ENCODE measurements around the gene VMAC.

DNA sequence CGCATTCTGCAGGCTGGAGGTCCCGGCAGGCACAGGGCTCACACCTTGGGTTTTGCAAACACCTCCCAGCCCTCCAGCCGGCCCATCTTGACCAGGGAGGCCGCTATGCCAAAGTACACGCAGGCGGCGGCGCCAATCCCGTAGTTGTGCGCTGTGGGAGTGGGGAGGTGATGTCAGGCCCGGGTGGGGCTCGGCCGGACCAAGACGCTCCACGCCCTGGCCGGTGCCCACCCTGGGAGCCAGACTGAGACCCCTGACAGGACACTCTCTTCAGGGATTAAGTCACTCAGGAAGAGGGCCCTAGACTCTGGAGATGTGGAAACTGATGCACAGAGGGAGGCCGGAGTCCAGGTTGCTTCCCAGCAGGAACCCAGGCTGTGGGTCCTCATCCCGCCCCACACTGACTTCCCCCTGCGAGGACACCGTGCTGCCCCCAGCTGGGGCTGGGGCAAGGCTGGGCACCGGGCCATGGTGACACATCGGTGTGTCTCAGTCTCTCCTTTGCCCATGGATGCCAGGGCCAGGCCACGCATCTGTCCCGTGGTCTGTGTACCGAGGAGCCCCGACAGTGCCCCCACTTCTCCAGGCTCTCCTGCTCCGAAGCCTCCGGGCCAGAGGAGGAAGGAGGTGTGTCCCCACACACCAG, 9.8 kb upstream of the VMAC start:
- TF ChIP-seq, protein P1, sequence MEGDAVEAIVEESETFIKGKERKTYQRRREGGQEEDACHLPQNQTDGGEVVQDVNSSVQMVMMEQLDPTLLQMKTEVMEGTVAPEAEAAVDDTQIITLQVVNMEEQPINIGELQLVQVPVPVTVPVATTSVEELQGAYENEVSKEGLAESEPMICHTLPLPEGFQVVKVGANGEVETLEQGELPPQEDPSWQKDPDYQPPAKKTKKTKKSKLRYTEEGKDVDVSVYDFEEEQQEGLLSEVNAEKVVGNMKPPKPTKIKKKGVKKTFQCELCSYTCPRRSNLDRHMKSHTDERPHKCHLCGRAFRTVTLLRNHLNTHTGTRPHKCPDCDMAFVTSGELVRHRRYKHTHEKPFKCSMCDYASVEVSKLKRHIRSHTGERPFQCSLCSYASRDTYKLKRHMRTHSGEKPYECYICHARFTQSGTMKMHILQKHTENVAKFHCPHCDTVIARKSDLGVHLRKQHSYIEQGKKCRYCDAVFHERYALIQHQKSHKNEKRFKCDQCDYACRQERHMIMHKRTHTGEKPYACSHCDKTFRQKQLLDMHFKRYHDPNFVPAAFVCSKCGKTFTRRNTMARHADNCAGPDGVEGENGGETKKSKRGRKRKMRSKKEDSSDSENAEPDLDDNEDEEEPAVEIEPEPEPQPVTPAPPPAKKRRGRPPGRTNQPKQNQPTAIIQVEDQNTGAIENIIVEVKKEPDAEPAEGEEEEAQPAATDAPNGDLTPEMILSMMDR (IDR thresholded peaks at IDR 0.05; ENCODE audit: control extremely low read depth in 1 of 3, insufficient read depth in 1 of 3, low read depth in 1 of 3, low read length in 3 of 3), result no peak
- TF ChIP-seq SIN3A (conservative IDR thresholded peaks at IDR 0.05 in 1 of 2, IDR thresholded peaks at IDR 0.05 in 1 of 2; ENCODE audit: low read depth in 1 of 2, low read length in 2 of 2), result no peak
- no peak for TF ChIP-seq TBP (IDR thresholded peaks at IDR 0.05; ENCODE audit: low read depth, low read length)
- TF ChIP-seq POLR2AphosphoS5 (IDR thresholded peaks at IDR 0.05; ENCODE audit: low read depth, low read length), result no peak
- TF ChIP-seq, protein P2, sequence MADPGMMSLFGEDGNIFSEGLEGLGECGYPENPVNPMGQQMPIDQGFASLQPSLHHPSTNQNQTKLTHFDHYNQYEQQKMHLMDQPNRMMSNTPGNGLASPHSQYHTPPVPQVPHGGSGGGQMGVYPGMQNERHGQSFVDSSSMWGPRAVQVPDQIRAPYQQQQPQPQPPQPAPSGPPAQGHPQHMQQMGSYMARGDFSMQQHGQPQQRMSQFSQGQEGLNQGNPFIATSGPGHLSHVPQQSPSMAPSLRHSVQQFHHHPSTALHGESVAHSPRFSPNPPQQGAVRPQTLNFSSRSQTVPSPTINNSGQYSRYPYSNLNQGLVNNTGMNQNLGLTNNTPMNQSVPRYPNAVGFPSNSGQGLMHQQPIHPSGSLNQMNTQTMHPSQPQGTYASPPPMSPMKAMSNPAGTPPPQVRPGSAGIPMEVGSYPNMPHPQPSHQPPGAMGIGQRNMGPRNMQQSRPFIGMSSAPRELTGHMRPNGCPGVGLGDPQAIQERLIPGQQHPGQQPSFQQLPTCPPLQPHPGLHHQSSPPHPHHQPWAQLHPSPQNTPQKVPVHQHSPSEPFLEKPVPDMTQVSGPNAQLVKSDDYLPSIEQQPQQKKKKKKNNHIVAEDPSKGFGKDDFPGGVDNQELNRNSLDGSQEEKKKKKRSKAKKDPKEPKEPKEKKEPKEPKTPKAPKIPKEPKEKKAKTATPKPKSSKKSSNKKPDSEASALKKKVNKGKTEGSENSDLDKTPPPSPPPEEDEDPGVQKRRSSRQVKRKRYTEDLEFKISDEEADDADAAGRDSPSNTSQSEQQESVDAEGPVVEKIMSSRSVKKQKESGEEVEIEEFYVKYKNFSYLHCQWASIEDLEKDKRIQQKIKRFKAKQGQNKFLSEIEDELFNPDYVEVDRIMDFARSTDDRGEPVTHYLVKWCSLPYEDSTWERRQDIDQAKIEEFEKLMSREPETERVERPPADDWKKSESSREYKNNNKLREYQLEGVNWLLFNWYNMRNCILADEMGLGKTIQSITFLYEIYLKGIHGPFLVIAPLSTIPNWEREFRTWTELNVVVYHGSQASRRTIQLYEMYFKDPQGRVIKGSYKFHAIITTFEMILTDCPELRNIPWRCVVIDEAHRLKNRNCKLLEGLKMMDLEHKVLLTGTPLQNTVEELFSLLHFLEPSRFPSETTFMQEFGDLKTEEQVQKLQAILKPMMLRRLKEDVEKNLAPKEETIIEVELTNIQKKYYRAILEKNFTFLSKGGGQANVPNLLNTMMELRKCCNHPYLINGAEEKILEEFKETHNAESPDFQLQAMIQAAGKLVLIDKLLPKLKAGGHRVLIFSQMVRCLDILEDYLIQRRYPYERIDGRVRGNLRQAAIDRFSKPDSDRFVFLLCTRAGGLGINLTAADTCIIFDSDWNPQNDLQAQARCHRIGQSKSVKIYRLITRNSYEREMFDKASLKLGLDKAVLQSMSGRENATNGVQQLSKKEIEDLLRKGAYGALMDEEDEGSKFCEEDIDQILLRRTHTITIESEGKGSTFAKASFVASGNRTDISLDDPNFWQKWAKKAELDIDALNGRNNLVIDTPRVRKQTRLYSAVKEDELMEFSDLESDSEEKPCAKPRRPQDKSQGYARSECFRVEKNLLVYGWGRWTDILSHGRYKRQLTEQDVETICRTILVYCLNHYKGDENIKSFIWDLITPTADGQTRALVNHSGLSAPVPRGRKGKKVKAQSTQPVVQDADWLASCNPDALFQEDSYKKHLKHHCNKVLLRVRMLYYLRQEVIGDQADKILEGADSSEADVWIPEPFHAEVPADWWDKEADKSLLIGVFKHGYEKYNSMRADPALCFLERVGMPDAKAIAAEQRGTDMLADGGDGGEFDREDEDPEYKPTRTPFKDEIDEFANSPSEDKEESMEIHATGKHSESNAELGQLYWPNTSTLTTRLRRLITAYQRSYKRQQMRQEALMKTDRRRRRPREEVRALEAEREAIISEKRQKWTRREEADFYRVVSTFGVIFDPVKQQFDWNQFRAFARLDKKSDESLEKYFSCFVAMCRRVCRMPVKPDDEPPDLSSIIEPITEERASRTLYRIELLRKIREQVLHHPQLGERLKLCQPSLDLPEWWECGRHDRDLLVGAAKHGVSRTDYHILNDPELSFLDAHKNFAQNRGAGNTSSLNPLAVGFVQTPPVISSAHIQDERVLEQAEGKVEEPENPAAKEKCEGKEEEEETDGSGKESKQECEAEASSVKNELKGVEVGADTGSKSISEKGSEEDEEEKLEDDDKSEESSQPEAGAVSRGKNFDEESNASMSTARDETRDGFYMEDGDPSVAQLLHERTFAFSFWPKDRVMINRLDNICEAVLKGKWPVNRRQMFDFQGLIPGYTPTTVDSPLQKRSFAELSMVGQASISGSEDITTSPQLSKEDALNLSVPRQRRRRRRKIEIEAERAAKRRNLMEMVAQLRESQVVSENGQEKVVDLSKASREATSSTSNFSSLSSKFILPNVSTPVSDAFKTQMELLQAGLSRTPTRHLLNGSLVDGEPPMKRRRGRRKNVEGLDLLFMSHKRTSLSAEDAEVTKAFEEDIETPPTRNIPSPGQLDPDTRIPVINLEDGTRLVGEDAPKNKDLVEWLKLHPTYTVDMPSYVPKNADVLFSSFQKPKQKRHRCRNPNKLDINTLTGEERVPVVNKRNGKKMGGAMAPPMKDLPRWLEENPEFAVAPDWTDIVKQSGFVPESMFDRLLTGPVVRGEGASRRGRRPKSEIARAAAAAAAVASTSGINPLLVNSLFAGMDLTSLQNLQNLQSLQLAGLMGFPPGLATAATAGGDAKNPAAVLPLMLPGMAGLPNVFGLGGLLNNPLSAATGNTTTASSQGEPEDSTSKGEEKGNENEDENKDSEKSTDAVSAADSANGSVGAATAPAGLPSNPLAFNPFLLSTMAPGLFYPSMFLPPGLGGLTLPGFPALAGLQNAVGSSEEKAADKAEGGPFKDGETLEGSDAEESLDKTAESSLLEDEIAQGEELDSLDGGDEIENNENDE (IDR thresholded peaks at IDR 0.05; ENCODE audit: insufficient replicate concordance, low read length), result no peak
- no peak for TF ChIP-seq GTF2F1 (IDR thresholded peaks at IDR 0.05; ENCODE audit: borderline replicate concordance, low read depth, low read length)
- TF ChIP-seq YY1 (IDR thresholded peaks at IDR 0.05; ENCODE audit: low read depth, low read length), result no peak
- no peak for TF ChIP-seq TAF1 (IDR thresholded peaks at IDR 0.05; ENCODE audit: low read depth, low read length)
- TF ChIP-seq EZH2 (IDR thresholded peaks at IDR 0.05; ENCODE audit: low read depth, low read length, severe bottlenecking), result no peak
- no peak for TF ChIP-seq JUN (IDR thresholded peaks at IDR 0.05; ENCODE audit: low read depth, low read length)
- TF ChIP-seq GABPA (IDR thresholded peaks at IDR 0.05; ENCODE audit: borderline replicate concordance, insufficient read depth, low read length), result no peak
- TF ChIP-seq SRF (IDR thresholded peaks at IDR 0.05; ENCODE audit: low read depth, low read length), result no peak
- TF ChIP-seq MAFK (IDR thresholded peaks at IDR 0.05; ENCODE audit: low read depth, low read length), result no peak
